GM21529 (cell line): ENCODE results near the gene LAMTOR5.

Source experiments
- ATAC-seq: cut with Tn5 transposase; IDR thresholded peaks from one replicate; pipeline ENCODE4 v1.9.1; 2021; ENCODE audit not compliant: unreplicated experiment

Gene LAMTOR5

GRCh38 chr1:110390692-110391245 lies 16.7 kb downstream of the LAMTOR5 start, which contains the start of gene SLC16A4:
TSS of gene SLC16A4 (minus strand) at chr1:110391026. CDS start at chr1:110389323, 1,703 bp downstream.
- no peak for ATAC-seq

- no peak for ATAC-seq
Measured at GRCh38 chr1:110390096-110390495, 17.4 kb downstream of the LAMTOR5 start.

DNA sequence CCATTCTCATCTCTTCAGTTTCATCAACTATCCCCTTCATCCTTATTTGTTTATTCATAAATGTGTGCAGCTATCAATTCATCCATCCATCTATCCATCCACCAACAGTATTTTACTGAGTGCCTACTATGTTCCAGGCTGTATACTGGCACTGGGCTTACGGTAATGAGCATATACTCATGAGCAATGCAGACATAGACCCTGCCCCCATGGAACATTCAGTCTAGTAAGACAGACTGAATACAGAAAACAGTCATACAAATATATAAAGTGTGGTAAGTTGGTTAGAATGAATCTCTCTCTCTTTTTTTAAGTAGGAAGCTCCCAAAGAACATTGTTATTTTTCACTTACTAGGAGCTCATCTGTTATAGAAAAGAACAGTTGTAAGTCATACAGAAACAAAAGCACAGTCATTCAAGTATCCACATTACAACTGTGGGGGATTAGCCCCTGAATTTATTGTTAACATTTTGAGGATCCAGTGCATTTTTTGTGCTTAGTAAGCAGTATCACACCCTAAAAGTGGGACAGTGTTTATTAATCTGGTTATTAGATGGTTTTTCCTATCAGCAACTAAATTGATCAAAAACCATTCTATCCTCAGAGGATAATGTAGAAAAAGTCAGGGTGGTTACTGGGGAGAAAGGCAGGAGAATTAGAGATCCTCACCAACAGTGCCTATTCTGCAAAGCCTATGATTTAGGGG lies 20.3 kb downstream of the LAMTOR5 start:
- ATAC-seq, result no peak

- ATAC-seq, result no peak
Measured at GRCh38 chr1:110385369-110385768, 22.1 kb downstream of the LAMTOR5 start.

DNA sequence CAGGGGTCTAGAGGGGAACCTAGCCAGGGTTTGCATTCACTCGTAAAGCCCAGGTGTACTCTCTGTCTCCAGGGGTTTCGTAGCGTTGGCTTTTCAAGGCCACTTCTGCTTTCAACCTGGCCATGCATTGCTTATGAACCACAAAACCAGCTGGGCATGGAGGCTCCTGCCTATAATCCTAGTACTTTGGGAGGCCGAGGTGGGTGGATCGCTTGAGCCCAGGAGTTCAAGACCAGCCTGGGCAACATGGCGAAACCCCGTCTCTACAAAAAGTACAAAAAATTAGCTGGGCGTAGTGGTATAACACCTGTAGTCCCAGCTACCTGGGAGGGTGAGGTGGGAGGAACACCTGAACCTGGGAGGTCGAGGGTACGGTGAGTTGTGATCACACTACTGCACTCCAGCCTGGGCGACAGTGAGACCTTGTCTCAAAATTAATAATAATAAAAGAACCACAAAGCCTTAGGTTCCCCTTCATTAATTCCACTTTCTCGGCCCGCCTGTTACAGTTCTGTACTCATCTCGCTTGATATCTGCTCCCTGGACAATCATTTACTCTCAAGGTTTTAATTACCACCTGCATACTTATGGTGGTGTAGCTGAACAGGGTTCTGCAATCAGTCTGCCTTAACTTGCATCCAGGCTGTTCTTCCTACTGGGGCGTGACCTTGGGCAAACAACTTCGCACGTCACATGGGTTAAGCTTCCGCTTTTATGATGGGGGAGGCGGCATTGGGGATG lies 22.7 kb downstream of the LAMTOR5 start:
- peak; percentile 55 for ATAC-seq

DNA sequence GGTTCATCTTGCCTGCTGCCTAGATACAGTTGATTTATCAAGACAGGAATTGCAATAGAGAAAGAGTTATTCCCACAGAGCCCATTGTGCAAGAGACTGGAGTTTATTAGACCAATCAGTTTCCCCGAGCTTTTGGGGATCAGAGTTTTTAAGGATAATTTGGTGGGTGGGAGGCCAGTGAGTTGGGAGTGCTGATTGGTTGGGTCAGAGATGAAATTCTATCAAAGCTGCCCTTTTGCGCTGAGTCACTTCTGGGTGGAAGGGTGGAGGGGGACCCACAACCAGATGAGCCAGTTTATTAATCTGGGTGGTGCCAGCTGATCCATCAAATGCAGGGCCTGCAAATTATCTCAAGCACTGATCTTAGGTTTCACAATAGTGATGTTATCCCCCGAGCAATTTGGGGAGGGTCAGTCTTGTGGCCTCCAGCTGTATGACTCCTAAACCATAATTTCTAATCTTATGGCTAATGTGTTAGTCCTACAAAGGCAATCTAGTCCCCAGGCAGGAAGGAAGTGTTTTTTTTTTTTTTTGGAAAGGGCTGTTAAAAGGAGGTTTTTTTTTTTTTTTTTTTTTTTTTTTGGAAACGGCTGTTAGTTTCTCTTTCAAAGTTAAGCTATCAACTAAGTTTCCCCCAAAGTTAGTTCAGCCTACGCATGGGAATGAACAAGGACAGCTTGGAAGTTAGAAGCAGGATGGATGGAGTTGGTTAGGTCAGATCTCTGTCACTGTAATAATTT lies 24.1 kb downstream of the LAMTOR5 start:
- no peak for ATAC-seq

DNA sequence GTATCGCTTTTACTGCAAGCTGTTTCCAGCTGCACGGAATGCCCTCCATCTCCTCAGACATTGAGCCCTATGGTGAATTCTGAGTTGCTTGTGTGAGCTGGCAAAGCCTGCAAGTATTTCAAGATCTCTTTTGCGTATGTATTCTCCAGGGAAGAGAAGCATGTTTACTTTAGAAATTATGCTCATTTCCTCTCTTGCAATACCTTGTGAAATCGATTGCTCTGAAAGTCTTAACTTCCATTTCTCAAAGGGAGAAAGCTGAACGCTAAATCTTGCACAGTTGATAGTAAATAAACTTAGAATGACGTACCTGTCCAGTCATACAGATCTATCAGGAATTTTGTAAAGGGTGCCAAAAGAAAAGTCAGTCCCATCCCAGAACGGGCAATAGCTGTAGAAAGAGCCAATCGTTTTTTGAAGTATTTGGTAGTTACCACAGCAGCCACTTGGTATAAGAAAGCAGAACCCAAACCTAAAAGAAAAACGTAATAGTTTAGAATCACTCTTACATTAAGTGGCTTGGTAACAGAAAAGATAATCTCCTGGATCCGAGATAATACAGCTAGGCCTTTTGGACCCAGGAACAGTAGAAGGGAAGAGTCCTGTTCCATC lies 26.7 kb downstream of the LAMTOR5 start:
- no peak for ATAC-seq

GRCh38 chr1:110375490-110375889 lies 32.0 kb downstream of the LAMTOR5 start:
- ATAC-seq, result no peak

- no peak for ATAC-seq
Measured at GRCh38 chr1:110370827-110371226, 36.7 kb downstream of the LAMTOR5 start.

DNA sequence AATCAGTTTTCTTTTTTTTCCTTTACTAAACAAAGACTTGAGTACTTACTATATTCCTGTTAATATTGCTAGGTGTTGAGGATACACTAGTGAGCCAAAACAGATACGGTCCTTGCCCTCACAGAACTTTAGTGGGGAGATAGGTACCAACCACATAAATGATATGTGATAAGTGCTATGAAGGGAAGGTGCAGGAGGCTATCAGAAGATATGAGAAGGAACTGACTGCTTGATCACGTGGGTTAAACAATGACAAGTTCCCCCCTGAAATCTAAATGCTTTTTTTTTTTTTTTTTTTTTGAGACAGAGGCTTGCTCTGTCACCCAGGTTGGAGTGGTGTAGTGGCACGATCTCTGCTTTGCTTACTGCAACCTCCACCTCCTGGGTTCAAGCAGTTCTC lies 43.3 kb downstream of the LAMTOR5 start:
- ATAC-seq, result no peak

- ATAC-seq, result no peak
Measured at GRCh38 chr1:110361856-110362255, 45.6 kb downstream of the LAMTOR5 start.

DNA sequence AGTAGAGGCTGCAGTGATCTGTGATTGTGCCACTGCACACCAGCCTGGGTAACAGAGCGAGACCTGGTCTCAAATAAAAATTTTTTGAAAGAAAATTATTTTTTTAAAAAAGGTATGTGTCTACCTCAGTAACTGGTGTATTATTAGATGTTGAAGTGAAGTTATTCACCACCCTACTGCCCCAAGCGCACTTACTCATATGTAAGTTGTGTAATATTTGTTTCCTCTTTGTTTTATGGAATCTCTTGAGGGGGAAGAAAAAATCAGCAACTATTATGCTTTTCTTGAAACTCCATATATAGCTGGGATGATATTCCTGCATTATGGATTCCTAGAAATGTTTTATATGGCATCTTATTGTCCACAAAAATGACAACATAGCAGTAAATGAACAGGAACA lies 47.1 kb downstream of the LAMTOR5 start:
- ATAC-seq, result no peak

DNA sequence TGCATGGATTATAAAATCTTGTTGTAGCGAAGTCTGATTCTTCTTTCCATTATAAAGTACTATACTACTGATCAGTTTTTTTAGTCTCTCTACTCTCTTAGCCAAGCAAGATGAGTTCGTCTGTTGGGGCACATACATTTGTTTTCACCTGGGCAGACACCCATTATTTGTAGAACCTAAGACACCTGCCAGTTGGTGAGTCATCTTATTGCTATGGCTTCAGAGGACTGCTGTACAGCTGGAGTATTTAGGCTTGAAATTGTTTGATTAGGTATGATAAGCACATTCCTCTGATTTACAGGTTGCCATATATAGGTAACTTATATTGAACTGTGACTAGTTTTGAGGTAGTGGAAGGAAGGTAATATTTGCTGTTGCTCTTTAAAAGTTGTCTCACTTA lies 51.1 kb downstream of the LAMTOR5 start:
- ATAC-seq, result no peak

- no peak for ATAC-seq
Measured at GRCh38 chr1:110355321-110355720, 52.2 kb downstream of the LAMTOR5 start.
